BLaER1 treated with 17β-estradiol and CSF1 and Interleukin-3, amounts not matched to agents 10 nM and 100 nM (cell line): ENCODE data around the gene COL4A1.

ENCODE experiments used
- H3K27ac ChIP-seq, 11 experiments: shearing (Covaris generic); formaldehyde crosslinking; 2 replicates each; pipeline ENCODE4 v1.8.1; 2022
- H3K27me3 ChIP-seq, 11 experiments: shearing (Covaris generic); formaldehyde crosslinking; 2 replicates each; pipeline ENCODE4 v1.8.1; 2022
- H3K36me3 ChIP-seq, 11 experiments: shearing (Covaris generic); formaldehyde crosslinking; 2 replicates each; pipeline ENCODE4 v1.8.1; 2022
- H3K4me1 ChIP-seq, 10 experiments: shearing (Covaris generic); formaldehyde crosslinking; 2 replicates each; pipeline ENCODE4 v1.8.1; 2022
- H3K4me2 ChIP-seq, 11 experiments: shearing (Covaris generic); formaldehyde crosslinking; 2 replicates each; pipeline ENCODE4 v1.8.1; 2022
- H3K4me3 ChIP-seq, 10 experiments: shearing (Covaris generic); formaldehyde crosslinking; 2 replicates each; pipeline ENCODE4 v1.8.1; 2022
- H3K9ac ChIP-seq, 11 experiments: shearing (Covaris generic); formaldehyde crosslinking; 2 replicates each; pipeline ENCODE4 v1.8.1; 2022
- H3K9me3 ChIP-seq, 11 experiments: shearing (Covaris generic); formaldehyde crosslinking; replicated peaks in 1 of 11; 2 replicates each; pipeline ENCODE4 v1.8.1; 2022
- H4K20me1 ChIP-seq, 11 experiments: shearing (Covaris generic); formaldehyde crosslinking; 2 replicates each; pipeline ENCODE4 v1.8.1; 2022
- Cebpa-rat ChIP-seq, 11 experiments: shearing (Covaris generic); IDR thresholded peaks; 2 replicates each; pipeline ENCODE4 v1.8.1; 2022

The COL4A1 gene

DNA sequence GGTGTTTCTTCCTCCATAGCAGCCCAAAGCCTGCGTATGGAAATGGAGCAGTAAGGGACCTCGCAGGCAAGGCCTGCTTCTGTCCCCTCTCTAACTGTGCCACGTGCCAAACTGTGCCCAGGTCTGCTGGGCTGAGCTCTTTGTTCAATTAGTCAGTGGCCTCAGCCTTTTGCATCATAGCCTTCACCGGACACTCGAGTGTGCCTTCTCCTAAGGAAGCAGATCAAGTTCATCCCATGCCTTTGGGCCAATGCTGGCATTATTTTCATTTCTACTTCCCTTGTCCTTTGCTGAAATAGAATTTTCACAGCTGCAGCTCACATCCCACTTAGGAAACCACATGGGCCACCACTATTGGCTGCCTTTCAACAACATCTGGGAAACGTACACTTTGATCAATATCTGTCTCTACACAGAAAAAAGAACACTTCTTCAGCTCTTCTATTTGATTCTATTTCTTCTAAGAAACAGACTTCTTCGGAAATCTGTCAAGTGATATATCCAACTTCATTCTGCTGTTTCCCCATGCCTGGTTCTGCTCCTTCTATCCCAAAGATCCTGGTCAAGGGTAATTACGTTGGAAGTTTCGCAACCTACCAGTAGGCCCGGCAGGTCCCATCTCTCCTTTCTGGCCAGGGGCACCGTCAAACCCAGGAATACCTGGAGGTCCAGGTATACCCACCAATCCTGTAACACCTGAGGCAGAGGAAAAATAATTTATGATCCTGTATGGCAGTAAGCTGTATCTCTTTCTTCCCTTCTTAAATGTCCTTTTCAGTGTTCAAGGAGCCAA, 143.9 kb downstream of the COL4A1 start:
- no peak overlapping the region for H3K9ac ChIP-seq
- no peaks in the 10 kb centered on the region for H3K27me3 ChIP-seq
- peaks cover 9 to 26% (median 13%) of the 10 kb centered on the region in 10 experiments; a peak in 18 of 20 replicates for H3K4me1 ChIP-seq
- 0 out of 22 replicates have a peak, but pooled peaks of 2 of the 11 experiments have one; percentile 27 to 42 for TF ChIP-seq Cebpa-rat (IDR thresholded peaks at IDR 0.05)
- no peaks in the 10 kb centered on the region for H4K20me1 ChIP-seq
- no peaks in the 10 kb centered on the region for H3K9me3 ChIP-seq
- H3K4me3 ChIP-seq, result no peak overlapping the region
- H3K27ac ChIP-seq, result no peak overlapping the region
- H3K4me2 ChIP-seq, result peak overlapping the region in 10 of 11 experiments; percentile 5 to 50 (median 34); a peak in 14 of 22 replicates
- H3K36me3 ChIP-seq, result no peaks in the 10 kb centered on the region

DNA sequence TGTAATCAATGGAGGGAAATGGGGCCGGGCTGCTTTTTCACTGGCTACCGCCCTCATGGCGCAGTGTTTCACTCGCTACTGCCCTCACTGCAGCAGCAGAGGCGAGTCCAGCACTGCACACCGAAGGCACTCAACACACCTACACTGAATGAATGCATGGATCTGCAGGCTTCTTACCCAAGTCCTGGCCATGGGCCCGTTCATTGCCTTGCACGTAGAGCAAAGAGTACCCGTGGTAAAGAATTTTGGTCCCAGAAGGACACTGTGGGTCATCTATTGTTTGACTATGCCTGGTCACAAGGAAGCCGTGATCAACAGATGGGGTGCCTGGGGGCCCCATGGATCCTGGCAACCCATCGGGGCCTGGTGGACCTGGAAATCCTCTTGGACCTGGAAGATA, 144.9 kb downstream of the COL4A1 start:
- Histone ChIP-seq H3K4me3 (no peak overlapping the region), H3K4me2 (peak overlapping the region in 3 of 11 experiments; percentile 34 to 46 (median 37); a peak in 5 of 22 replicates), H3K4me1 (peaks cover 9 to 29% (median 13%) of the 10 kb centered on the region in 10 experiments; a peak in 18 of 20 replicates), H3K36me3 (no peaks in the 10 kb centered on the region), H3K27me3 (no peaks in the 10 kb centered on the region), H3K27ac (no peak overlapping the region), H4K20me1 (no peaks in the 10 kb centered on the region), H3K9ac (no peak overlapping the region), H3K9me3 (no peaks in the 10 kb centered on the region)
- no peak for TF ChIP-seq Cebpa-rat (IDR thresholded peaks at IDR 0.05)

GRCh38 chr13:110161112-110161882, 145.7 kb downstream of the COL4A1 start:
- Histone ChIP-seq H3K36me3 (no peaks in the 10 kb centered on the region), H3K9me3 (no peaks in the 10 kb centered on the region), H3K4me2 (peak overlapping the region in 3 of 11 experiments; percentile 34 to 46 (median 37); a peak in 5 of 22 replicates), H3K27me3 (no peaks in the 10 kb centered on the region), H3K9ac (no peak overlapping the region), H3K27ac (no peak overlapping the region), H3K4me3 (no peak overlapping the region), H4K20me1 (no peaks in the 10 kb centered on the region), H3K4me1 (peaks cover 9 to 29% (median 13%) of the 10 kb centered on the region in 10 experiments; a peak in 18 of 20 replicates)
- TF ChIP-seq Cebpa-rat (IDR thresholded peaks at IDR 0.05), result no peak

DNA sequence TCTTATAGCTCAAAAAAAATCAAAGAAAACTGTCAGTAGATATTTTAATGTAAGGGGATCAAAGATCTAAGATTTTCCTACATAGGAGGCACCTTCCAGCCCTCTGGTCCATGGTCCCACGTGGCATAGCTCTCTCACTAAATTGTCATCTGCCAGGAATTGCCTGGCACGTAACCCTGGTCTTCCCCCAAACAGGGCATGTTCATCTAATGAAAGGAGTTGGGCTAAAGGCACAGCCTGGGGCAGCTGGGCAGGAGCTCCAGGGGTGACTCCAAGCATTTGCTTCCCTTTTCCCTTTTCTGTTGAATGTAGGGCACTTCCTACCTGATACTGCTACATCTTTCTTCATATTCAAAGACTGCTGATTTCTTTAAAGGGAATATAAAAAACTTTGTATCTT, 148.7 kb downstream of the COL4A1 start:
- Histone ChIP-seq H3K27me3 (no peaks in the 10 kb centered on the region), H3K4me3 (no peak overlapping the region), H3K4me1 (peaks cover 6 to 26% (median 8%) of the 10 kb centered on the region in 10 experiments; a peak in 18 of 20 replicates), H3K9me3 (0 out of 22 replicates have a peak, but pooled peaks cover 0 to 6% (median 0%) of the 10 kb centered on the region in 11 experiments), H4K20me1 (no peaks in the 10 kb centered on the region), H3K27ac (no peak overlapping the region), H3K9ac (no peak overlapping the region), H3K4me2 (no peak overlapping the region), H3K36me3 (no peaks in the 10 kb centered on the region)
- no peak for TF ChIP-seq Cebpa-rat (IDR thresholded peaks at IDR 0.05)

DNA sequence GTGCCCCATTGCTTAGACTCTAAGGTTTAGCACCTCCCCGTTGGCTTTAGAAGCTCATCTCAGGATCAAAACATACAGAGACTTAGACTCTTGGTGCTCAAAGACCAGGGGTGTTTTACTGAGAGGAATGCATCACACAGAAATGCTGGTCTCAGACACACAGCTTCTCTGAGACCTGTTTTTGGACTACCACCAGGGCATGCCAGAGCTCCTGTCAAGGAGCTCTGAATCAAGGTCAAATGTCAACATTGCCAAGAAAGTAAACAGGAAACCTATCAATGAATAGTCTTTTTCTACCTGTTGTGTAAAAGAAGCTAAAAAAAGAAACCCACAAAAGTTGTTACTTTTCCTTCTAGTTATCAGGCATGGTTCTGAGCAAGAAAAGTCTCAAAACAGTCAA, 149.2 kb downstream of the COL4A1 start:
- Histone ChIP-seq H4K20me1 (no peaks in the 10 kb centered on the region), H3K9me3 (0 out of 22 replicates have a peak, but pooled peaks cover 0 to 6% (median 0%) of the 10 kb centered on the region in 11 experiments), H3K4me2 (peak overlapping the region in 1 of 11 experiments; percentile 18; a peak in 1 of 22 replicates), H3K36me3 (no peaks in the 10 kb centered on the region), H3K4me1 (peaks cover under 1 to 21% (median 2%) of the 10 kb centered on the region in 10 experiments; a peak in 17 of 20 replicates), H3K27ac (no peak overlapping the region), H3K4me3 (no peak overlapping the region), H3K27me3 (no peaks in the 10 kb centered on the region), H3K9ac (no peak overlapping the region)
- no peak for TF ChIP-seq Cebpa-rat (IDR thresholded peaks at IDR 0.05)

- 0 out of 22 replicates have a peak, but pooled peaks cover 0 to 6% (median 0%) of the 10 kb centered on the region in 11 experiments for H3K9me3 ChIP-seq
- no peaks in the 10 kb centered on the region for H3K27me3 ChIP-seq
- no peaks in the 10 kb centered on the region for H3K36me3 ChIP-seq
- peaks cover 0 to 19% (median 0%) of the 10 kb centered on the region in 10 experiments; a peak in 6 of 20 replicates for H3K4me1 ChIP-seq
- no peak for TF ChIP-seq Cebpa-rat (IDR thresholded peaks at IDR 0.05)
- H4K20me1 ChIP-seq, result no peaks in the 10 kb centered on the region
- H3K4me2 ChIP-seq, result no peak overlapping the region
- H3K9ac ChIP-seq, result no peak overlapping the region
- H3K4me3 ChIP-seq, result no peak overlapping the region
- no peak overlapping the region for H3K27ac ChIP-seq
Observed at GRCh38 chr13:110156301-110157049, 150.5 kb downstream of the COL4A1 start.

DNA sequence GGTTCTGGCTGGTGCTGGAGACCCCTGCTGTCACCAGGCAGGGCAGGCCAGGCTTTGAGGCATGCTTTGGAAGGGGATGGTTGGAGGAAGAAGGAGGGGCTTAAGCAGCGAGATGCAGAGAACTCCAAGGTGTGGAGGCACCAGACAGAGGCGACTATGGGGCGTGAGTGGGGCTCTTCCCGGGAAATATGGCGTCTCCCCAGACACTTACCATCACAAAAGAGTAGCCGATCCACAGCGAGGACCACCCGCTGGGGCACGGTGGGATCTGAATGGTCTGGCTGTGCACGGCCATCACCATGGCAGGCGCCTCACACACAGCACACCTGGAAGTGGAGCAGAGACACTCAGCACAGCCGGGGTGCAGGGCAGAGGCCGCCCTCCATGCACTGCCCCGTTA, 151.9 kb downstream of the COL4A1 start:
- TF ChIP-seq Cebpa-rat (IDR thresholded peaks at IDR 0.05), result no peak
- H3K27ac ChIP-seq, result no peak overlapping the region

GRCh38 chr13:110154410-110154933, 152.5 kb downstream of the COL4A1 start:
- H3K27me3 ChIP-seq, result no peaks in the 10 kb centered on the region
- H3K27ac ChIP-seq, result no peak overlapping the region
- TF ChIP-seq Cebpa-rat (IDR thresholded peaks at IDR 0.05), result no peak
- 0 out of 22 replicates have a peak, but pooled peaks cover 0 to 6% (median 0%) of the 10 kb centered on the region in 11 experiments for H3K9me3 ChIP-seq
- no peak overlapping the region for H3K4me3 ChIP-seq
- no peak overlapping the region for H3K4me2 ChIP-seq
- no peak overlapping the region for H3K9ac ChIP-seq
- no peaks in the 10 kb centered on the region for H4K20me1 ChIP-seq
- peaks cover 0 to 8% (median 0%) of the 10 kb centered on the region in 10 experiments; a peak in 1 of 20 replicates for H3K4me1 ChIP-seq
- H3K36me3 ChIP-seq, result no peaks in the 10 kb centered on the region

More for the DNA sequence above, 151.9 kb downstream of the COL4A1 start:
- Histone ChIP-seq H3K27me3 (no peaks in the 10 kb centered on the region), H3K4me3 (no peak overlapping the region), H3K36me3 (no peaks in the 10 kb centered on the region), H3K9me3 (0 out of 22 replicates have a peak, but pooled peaks cover 0 to 6% (median 0%) of the 10 kb centered on the region in 11 experiments), H3K9ac (no peak overlapping the region), H3K4me2 (no peak overlapping the region), H3K4me1 (peaks cover 0 to 8% (median 0%) of the 10 kb centered on the region in 10 experiments; a peak in 1 of 20 replicates), H4K20me1 (no peaks in the 10 kb centered on the region)
